Fibroblast of skin of left quadriceps (primary cell): ENCODE data around the gene RNF181.
"Not testable (repeated sequence)": the region's sequence is repeated elsewhere in the genome, so short reads cannot be mapped to it uniquely, and the experiment has no call there.

Experiments used
- DNase-seq, 2 experiments: peaks; one replicate each; pipeline ENCODE4 v3.0.0-alpha.2; 2013; ENCODE audit warnings: low read depth in 2 of 2

RNF181 gene

DNA sequence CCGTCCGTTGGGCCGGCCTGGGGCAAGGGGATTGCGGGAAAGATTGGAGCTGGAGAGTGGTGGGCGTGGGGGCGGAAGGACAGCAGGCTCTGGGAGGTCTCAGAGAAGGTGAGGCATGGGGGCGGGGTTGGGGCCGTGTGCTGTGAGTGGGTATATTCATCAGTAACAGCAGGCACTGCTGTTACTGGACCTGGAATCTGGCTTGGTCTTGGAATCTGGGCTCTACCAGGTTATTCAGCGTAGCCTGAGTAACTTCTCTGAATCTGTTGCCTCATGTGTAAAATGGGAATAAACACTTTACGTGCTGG is 435 bp downstream of the RNF181 start:
- DNase-seq: no peak

GRCh38 chr2:85596486-85597143 is 1.1 kb downstream of the RNF181 start:
- DNase-seq: no peak

DNA sequence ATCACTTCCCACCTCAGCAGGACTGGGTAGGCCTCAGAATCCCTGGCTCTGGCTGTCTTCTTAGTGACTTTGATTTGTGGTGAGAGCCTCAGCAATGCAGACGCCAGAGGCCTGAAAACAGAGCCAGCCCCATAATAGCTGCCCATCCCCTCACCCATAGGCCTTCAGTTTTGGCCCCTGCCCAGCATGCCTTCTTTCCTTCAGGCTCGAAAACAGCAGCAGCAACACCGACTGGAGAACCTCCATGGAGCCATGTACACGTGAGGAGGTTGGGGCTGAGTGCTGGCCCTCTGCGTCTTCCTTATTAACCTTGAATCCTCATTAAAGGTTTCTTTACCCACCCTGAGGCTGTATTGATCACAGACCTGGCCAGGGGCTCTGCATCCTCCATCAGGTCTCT is 1.7 kb downstream of the RNF181 start:
- no peak for DNase-seq

- DNase-seq: no peak
Measured at GRCh38 chr2:85598594-85599340, 3.2 kb downstream of the RNF181 start.

- no peak for DNase-seq
Measured at GRCh38 chr2:85599468-85600234, 4.1 kb downstream of the RNF181 start.

GRCh38 chr2:85600235-85600575 is 4.7 kb downstream of the RNF181 start:
- DNase-seq: no peak

DNA sequence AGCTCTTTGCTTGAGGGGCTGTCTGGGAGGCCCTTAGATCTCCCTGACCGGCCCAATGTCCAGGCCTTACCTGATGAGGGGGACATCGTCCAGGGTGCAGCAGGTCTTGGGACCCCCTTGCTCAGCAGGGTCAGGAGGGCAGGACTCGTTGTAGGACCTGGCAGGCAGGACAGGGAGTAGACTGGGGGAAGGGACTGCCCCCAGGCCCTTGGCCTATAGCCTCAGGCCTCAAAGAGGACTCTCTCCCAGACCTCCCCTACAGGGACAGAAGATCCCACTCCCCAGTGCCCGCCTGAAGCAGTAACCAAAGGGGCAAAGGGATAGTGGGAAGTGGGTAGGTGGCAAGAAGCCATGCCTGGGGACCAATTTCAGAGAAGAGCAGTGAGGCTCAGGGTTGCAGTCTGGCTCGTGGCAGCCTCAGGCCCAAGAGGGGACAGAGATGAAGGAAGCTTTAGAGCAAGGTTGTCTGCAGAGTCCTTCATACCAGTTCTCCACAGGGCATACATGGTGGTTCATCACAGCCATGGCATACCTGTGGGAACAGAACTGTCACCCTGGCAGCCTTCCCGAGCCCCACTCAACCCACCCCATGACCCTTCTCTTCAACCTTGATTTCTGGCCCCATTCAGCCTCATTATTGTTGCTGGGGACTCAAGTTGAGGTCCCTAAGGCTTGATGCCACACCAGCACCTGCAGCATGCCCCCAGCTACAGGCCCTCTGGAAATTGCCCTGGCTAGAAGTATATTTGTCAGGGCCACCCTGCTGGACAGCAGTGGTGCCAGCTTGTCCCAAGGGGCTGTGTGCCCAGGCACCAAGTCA is 5.6 kb downstream of the RNF181 start:
- no peak for DNase-seq

DNA sequence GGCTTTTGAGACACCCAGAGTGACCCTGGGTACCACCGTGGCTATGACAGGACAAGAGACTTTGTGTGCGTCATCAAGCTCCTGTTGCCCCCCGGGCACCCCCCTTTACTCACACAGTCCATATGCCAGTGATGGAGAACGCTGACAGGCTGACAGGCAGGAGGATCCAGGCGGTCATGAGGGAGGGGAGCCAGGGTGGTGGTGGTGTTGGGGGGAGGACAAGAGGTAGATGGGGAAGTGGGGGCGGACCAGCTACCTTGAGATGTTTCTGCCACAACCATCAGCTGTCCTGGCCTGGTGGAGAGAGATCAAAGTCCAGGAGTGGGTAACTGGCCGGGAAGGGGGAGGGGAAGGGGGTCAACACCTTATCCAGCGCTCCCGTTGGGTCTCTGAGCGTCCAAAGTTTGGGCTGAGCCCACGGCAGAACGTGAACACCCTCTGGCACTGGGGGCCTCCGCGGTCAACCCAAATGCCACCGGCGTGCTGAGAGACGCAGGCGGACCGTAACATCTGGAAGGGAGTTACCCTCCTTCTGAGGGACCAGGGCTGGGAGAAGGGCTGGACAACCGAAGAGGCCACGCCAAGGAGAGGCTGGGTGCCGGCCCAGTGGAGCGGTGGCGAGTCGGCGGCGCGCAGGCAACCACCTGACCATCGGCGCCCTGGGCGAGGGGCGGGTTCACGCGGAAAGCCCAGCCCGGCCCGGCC is 6.4 kb downstream of the RNF181 start:
- no peak for DNase-seq

- DNase-seq: peak; percentile 73 to 76
Measured at GRCh38 chr2:85602476-85603234, 7.1 kb downstream of the RNF181 start, which contains the start of gene TMEM150A. TSS of gene TMEM150A (minus strand) at chr2:85602698. CDS start at chr2:85601948, 750 bp downstream.

GRCh38 chr2:85604133-85604444 is 8.5 kb downstream of the RNF181 start:
- not testable (repeated sequence) for DNase-seq

DNA sequence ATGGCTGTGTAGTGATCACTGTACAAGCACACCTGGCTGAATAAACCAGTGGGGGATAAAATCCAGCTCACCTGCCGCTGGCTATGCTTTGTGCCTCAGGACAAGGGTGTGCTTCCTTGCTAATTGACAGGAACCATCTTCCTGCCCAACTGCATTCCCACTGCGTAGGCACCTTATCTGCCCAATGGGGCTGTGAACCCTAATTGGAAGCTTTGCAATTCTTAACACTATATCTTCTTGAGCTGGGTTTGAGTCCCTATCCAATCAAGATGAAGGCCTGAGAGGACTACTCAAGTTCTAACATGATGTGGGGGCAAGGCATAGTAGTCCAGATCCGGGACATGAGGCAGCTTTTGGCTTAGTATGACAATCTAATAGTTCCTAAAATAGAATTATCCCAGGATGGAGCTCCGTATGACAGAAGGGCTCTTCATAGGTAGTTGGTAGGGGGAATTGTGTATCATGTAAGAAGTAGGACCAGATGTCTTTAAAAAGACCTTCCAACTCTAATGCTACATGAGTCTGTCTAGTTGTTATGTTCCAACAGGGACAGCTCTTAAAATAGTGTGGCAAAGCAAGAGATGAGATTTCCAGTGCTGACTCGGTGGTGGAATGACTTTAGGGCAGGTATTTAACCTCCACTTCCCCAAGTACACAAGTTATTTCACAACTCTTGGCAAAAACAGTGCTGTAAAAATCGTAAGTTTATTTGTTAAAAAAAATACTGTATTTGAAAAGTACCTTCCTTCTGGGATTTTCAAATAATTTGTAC is 9.2 kb downstream of the RNF181 start:
- no peak for DNase-seq

- DNase-seq: peak; percentile 64 to 65
Measured at GRCh38 chr2:85605406-85606115, 10.0 kb downstream of the RNF181 start.

GRCh38 chr2:85606116-85606455 is 10.5 kb downstream of the RNF181 start:
- DNase-seq: no peak

GRCh38 chr2:85607268-85608215 is 12.0 kb downstream of the RNF181 start:
- DNase-seq: no peak

DNA sequence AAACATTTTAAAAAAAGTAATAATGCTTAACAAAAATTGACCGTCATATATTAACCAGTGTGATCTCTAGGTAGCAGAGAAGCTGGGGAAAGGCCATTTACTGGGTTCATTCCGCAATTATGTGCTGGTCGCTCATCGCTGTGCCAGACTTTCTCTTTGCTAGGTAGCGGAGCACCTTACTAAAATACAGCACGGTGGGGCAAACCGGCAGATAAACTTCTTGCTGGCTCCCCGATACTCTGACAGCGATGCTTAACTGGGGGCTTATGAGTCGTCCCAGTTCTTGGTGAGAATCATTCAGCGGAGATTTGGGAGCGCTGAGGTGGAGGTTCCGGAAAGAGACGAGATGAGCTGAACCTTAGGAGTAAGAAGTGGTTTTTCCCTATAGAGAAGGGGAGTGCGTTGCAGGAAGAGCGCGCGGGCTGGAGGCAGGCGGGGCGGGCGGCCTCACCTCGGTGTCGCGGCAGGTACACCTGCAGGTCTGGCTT is 15.7 kb downstream of the RNF181 start:
- no peak for DNase-seq

- DNase-seq: peak; percentile 59 to 63
Measured at GRCh38 chr2:85611705-85612587, 16.4 kb downstream of the RNF181 start, which contains the start of gene C2orf68. TSS of gene C2orf68 (minus strand) at chr2:85612066. CDS start at chr2:85611984, 82 bp downstream.
